Measurements from ENCODE around the gene OTUD1.
"Not testable (repeated sequence)": the region's sequence is repeated elsewhere in the genome, so short reads cannot be mapped to it uniquely, and the experiment has no call there.

The OTUD1 gene, protein sequence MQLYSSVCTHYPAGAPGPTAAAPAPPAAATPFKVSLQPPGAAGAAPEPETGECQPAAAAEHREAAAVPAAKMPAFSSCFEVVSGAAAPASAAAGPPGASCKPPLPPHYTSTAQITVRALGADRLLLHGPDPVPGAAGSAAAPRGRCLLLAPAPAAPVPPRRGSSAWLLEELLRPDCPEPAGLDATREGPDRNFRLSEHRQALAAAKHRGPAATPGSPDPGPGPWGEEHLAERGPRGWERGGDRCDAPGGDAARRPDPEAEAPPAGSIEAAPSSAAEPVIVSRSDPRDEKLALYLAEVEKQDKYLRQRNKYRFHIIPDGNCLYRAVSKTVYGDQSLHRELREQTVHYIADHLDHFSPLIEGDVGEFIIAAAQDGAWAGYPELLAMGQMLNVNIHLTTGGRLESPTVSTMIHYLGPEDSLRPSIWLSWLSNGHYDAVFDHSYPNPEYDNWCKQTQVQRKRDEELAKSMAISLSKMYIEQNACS

DNA sequence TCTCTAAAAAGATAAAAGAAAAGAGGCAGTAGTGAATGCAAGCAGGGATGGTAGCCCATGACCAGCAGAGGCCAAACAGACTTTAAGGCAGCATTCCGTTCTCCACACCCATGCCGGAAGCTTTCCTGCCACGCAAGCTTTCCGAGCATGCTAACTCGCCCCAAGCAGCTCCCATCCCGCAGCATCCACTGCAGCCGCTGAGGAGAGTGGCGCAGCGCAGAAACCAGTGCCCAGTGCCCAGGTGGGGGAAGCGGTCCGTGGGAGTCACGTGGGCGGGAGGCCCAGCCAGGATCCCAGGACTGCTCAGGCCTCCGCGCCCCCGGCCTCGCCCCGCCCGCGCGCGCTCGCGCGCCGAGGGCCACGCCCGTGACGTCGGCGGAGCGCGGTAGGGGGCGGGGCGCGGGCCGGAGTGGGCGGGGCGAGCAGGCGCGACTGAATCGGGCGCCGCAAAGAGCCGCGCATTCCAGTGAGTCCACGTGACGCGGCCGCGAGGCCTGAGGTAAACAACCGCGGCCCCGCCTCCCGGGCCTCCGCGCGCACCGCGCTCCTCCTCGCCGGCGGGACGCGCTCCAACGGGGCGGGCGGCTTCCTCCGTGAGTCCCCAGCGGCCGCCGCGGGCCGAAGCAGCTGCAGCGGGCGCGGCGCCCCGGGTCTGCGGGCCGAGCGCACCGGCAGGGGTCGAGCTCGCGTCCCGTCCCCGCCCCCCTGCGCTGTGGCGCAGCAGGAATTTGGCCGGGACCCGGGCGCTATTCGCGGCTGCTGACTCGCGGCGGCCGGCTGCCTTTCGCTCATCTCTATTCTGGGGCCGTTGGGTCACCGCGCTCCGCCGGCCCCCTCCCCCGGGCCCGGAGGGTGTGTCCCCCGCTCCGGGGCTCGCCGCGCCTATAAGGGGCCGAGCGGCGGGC is at the start of gene OTUD1:
TSS of gene OTUD1 (plus strand) at position 529 of the 905 bp plus-strand sequence. CDS start 383 bp downstream, outside the sequence.
- peak; percentile 93 for DNase-seq (ENCODE audit: low spot score)

DNA sequence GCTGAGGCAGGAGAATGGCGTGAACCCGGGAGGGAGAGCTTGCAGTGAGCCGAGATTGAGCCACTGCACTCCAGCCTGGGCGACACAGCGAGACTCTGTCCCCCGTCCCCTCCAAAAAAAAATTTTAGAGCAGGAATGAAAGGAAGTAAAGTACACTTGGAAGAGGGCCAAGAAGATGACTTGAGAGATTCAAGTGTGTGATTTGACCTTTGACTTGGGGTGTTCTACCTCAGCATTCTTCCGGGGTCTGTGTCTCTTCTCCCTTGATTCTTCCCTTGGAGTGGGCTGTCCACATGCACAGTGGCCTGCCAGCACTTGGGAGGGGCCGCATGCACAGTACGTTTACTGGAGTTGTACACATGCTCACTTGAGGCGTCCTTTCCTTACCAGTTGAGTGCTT is 48.5 kb upstream of the OTUD1 start:
- DNase-seq (ENCODE audit: low spot score): not testable (repeated sequence)

DNA sequence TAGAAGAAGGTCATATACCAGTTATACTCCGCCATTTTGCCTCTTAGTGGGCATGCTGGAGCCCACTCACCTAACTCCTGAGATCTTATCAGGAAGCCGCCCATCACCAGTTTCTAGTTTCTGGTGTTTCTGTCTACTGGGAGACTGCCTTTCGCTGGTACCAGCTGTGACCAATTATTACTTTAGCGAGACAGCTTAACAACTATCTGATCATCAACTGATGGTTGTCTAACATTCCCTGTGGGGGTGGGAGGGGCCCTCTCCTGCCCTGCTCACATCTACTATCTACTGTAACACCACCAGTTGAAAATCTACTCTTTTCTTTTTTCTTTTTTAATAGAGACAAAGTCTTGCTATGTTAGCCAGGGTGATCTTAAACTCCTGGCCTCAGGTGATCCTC is 48.1 kb upstream of the OTUD1 start:
- no peak for DNase-seq (ENCODE audit: low spot score)

DNA sequence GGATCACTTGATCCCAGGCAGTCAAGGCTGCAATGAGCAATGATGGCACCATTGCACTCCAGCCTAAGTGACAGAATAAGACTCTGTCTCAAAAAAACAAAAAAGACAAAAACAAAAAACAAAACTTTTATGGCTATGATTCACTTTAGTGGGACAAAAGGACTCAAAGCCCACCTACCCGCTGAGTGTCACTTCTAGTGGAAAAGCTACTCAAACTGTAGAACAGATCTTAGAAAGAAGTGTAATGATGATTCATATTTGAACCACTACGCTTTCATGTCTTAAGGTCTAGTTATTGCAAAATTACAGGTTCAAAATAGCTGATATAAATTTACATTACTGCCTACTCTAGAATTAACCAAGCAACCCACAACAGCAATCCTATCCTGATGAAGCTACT is 47.1 kb upstream of the OTUD1 start:
- no peak for DNase-seq (ENCODE audit: low spot score)

DNA sequence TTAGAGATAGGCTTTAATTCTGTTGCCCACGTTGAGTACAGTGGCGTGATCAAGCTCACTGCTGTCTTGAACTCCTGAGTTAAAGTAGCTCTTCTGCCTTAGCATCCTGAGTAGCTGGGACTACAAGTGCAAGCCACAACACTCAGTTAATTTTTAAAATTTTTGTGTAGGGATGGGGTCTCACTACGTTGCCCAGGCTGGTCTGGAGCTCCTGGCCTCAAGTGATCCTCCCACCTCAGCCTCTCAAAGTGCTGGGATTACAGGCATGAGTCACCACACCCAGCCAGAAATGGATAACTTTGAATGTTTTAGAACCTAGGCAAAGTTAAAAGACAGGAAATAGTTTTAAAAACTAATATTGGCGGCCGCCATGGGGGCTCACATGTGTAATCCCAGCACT is 43.9 kb upstream of the OTUD1 start:
- no peak for DNase-seq (ENCODE audit: low spot score)

DNA sequence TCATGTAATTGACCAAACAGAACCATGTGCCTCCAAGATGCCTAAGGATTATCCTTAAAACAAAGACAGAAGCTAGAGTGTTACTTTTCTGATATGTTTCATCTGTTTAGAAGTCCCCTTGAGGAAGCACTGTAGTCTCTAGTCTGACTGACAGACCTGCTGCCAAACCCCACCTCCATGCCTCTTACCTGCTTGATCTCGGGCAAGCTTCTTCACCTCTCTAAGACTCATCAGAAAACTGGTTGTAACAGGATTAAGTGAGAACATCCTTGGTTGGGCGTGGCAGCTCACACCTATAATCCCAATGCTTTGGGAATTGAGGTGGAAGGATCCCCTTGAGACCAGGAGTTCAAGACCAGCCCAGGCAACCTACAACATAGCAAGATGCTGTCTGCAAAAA is 42.2 kb upstream of the OTUD1 start:
- no peak for DNase-seq (ENCODE audit: low spot score)

DNA sequence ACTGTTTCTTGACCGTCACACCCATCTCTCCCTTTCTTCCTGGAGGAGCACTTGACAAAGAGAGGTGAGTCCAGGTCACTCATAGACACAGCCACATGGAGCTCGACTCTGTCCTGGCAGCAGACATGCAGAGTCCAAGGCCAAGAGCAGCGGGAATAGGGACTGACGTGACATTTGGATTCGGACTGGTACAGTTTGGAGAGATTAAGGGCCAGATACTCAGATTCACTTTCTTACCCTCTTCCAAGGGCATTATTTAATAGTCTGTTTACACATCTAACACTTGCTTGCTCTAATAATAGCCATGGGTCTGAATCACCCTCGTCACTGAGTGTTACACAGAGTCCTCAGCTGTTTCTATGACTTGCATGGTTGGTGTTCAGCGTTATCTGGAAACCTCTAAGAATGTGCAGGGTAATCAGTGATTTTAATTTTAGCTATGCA is 39.2 kb upstream of the OTUD1 start:
- no peak for DNase-seq (ENCODE audit: low spot score)

DNA sequence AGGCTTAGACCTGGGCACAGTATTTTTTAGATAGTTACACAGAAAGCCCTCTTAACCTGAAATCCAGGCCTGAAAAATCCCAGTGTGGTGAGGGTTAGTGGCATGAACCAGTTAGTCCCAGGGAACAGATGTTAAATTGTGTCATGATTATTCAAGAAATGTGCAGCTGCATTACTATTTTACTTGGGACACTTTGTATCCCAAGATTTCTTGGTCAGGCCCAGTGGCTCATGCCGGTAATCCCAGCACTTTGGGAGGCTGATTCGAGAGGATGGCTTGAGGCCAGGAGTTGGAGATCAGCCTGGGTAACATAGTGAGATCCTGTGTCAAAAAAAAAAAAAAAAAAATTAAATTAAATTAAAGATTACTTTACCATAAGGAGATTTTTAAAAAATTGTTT is 36.0 kb upstream of the OTUD1 start:
- DNase-seq (ENCODE audit: low spot score): no peak

DNA sequence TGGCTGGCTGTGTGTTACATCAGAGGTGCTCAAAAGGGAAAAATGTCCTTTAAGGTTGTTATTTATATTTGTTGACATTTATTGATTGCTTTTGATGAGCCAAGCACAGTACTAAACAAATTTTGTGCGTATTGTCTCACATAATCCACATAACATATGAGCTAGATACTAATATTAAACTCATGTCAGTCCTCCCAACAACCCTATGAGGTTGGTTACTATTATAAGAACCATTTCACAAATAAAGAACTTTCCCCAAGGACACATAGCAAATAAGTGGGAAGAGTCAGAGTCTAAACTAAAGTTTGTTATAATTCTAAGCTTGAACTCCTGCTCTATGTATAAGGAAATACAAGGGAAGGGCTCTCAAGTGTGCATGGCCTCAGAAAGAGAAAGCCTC is 35.6 kb upstream of the OTUD1 start:
- no peak for DNase-seq (ENCODE audit: low spot score)

DNA sequence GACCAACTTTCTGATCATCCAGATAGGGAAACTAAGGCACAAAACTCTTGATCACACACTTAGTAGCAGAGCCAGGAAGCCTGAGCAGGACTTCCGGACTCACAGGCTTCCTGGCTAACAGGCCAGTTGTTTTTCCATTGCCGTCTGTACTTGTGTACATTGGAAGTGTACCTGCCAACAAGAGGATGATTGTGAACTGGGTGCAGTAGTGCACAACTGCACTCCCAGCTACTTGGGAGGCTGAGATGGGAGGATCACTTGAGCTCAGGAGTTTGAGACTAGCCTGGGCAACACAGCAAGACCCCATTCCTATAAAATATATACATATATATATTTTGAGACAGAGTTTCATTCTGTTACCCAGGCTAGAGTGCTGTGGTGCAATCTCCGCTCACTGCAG is 35.2 kb upstream of the OTUD1 start:
- DNase-seq (ENCODE audit: low spot score): no peak

DNA sequence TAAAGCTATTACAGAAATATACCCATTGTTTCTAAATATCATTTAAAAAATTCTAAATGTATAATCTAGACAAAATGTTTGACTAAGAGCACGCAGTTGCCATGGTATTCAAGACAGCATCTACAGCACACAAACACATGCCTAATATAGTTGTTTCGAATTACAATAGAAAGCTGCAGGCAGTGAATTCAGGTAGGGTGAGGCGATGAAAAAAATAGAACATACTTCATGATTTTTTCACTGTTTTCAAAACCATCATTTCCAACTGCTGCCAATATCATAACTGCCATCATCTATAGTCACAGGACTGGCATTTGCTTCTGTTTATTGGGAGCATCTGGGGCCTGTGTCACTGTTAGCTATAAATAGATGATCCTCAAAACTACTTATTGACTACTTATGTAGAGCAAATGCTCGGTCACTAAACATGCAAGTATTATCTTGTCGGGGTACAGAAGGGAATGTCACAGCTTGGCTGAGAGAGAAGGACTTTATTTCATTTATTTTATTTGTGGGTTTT is 34.4 kb upstream of the OTUD1 start:
- DNase-seq (ENCODE audit: low spot score): no peak

DNA sequence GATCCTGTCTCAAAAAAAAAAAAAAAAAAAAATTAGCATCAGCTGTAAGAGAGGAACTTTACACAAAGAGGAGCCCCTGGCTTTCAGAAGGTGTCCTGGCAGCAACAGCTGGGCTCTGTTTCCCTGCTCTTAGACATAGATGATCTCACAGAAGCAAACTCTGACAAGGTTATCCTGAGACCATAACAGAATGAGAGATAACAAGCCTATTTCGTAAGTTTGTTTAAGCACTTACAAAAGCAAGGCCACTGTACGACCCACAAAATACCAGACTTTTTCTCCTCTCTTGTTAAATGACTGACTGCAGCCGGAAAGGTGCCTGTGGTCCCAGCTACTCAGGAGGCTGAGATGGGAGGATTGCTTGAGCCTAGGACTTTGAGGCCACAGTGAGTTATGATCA is 33.3 kb upstream of the OTUD1 start:
- no peak for DNase-seq (ENCODE audit: low spot score)

DNA sequence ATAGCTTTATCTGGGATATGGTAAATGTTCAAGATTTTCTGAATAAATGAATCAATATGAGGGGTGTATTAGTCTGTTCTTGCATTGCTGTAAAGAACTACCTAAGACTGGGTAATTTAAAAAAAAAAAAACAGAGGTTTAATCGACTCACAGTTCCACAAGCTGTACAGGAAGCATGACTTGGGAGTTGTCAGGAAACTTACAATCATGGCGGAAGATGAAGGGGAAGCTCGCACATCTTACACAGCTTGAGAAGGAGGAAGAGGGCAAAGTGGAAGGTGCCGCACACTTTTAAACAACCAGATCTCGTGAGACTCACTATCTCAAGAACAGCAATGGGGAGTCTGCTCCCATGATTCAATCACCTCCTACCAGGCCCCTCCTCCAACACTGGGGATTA is 32.5 kb upstream of the OTUD1 start:
- DNase-seq (ENCODE audit: low spot score): no peak

DNA sequence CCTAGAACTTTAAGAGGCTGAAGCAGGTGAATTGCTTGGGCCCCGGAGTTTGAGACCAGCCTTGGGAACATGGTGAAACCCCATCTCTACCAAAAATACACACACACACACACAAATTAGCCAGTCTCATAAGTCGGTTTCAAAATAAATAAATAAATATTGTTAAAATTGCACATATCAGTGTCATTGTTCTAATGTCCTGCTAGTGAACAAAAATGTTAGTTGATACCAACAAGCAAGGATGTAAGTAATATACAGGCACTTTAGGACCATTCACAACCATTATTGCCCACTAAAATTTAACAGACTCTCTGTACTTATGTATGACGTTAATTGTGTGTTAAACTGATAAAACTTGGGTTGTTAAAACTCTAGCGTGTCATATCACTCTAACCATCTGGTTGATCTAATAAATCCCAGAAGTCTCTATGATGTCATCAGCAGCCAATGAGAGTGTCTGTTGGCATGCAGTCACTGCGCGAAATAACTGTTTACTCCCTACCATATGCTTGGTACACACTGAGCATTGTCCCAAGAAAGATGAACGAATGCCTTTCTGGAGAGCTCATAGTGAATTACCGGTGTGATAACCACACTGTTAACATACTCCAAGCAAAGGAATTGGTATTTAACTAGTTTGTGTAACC is 30.4 kb upstream of the OTUD1 start:
- no peak for DNase-seq (ENCODE audit: low spot score)

DNA sequence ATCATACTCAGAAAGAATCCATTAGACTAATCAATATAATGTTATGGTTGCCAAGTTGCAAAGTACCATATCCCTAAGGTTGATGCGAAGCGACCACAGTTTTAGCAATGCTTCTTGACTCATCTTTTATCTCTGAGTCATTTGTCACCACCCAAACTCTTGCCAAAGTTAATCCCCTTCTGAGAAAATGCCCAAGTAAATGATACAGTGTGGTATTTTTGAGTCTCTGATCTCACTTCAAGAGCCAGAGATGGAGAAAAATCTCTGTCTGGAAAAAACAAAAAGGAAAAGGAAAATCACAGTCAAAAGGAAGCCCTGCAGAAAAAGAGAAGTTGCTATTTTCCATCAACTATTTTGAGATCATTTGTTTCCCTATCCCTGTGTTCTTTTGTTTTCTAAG is 26.7 kb upstream of the OTUD1 start:
- no peak for DNase-seq (ENCODE audit: low spot score)

DNA sequence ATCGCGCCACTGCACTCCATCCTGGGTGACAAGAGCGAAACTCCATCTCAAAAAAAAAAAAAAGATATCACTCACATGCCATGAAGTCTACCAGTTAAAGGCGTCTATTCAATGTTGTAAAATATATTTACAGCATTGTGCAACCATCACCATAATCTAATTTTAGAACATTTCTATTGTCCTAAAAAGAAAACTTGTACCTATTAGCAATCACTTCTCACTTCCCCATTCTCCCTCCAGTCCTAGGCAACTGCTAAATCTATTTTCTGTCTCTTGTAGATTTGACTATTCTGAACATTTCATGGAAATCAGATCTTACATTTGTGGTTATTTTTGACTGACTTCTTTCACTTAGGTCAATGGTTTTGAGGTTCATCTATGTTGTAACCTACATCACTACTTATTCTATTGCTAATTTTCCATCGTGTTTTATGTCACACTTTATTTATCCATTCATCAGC is 25.2 kb upstream of the OTUD1 start:
- no peak for DNase-seq (ENCODE audit: low spot score)

DNA sequence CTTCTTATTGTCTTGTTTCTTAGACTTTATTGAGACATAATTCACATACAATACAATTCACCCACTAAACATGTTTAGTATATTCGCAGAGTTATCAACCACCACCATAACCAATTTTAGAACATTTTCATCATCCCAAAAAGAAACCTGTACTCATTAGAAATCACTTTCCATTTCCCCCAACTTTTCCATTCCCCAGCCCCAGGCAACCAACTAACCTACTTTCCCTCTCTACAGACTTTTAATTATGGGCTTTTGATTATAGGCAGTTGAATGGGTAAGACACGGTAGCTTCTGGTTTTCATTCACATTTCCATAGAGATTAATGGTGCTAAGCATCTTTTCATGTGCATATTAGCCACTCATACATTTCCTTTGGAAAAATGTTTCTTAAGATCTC is 24.2 kb upstream of the OTUD1 start:
- DNase-seq (ENCODE audit: low spot score): no peak

DNA sequence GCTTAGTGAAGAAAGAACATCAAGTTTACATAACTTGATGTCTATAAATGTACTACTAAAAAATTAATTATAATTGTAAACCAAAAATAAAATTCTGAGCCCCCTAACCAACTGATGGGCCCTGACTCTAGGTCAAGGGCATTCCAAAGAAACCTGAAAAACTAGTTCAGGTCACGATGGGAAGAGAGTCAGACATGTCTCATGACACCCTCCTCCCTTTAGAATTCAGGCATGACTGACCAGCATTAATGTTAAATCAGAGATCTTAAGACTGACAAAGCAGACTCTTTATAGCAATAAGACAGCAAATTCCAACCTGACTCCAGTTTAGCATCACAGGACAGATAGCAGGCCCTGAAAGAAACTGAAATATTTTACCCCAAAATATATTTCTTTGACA is 21.6 kb upstream of the OTUD1 start:
- no peak for DNase-seq (ENCODE audit: low spot score)

DNA sequence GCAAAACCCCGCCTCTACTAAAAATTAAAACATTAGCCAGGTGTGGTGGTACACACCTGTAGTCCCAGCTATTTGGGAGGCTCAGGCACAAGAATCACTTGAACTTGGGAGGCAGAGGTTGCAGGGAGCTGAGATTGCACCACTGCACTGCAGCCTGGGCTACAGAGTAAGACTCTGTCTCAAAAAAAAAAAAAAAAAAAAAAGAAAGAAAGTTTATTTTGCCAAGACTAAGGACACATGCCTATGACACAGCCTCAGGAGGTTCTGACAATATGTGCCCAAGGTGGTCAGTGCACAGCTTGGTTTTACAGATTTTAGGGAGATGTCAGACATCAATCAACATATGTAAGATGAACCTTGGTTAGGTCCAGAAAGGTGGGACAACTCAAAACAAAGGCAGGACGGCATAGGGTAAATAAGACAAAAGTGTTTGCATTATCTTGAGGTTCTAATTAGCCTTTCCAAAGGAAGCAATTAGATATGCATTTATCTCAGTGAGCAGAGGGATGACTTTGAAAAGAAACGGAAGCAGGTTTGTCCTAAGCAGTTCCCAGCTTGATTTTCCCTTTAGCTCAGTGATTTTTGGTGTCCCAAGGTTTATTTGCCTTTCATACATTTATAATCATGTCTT is 20.7 kb upstream of the OTUD1 start:
- DNase-seq (ENCODE audit: low spot score): no peak

DNA sequence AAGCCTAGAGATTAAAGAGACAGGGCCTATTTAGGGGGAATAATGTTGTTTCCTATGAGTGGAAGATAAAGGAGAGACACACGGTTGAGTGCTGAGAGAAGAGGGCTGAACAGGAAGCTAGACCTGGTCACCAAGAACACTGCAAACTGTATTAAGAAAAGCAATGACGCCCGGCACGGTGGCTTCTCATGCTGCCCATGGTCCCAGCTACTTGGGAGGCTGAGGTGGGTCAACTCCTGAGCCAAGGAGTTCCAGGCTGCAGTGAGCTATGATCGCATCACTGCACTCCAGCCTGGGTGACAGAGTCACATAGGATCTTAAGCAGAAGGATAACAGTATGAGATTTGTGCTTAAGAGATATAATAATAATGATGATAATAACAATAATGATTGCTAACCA is 19.7 kb upstream of the OTUD1 start:
- DNase-seq (ENCODE audit: low spot score): no peak

DNA sequence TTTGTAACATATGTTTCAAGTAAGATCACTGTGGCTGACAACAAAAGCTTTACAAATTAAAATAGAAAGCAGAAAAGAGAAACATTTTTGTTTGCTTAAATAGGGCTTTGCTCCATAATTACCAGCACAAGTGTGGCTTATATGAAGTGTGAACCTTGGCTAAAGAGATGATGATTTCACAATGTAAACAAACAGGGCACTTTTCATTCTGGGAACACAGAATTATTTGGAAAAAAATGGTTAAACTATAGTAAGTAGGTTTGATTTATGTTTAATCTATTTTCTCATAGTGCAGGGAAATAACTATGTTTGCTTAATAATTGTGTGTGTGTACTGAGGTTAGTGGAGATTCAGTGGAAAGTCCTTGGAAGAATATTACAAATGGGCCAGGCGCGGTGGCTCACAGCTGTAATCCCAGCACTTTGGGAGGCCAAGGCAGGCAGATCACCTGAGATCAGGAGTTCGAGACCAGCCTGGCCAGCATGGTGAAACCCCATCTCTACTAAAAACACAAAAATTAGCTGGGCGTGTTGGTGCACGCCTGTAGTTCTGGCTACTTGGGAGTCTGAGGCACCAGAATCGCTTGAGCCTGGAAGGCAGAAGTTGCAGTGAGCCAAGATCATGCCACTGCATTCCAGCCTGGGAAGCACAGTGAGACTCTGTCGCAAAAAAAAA is 19.1 kb upstream of the OTUD1 start:
- no peak for DNase-seq (ENCODE audit: low spot score)
